A673 (cell line): ENCODE results near the gene USP48. TPM values are rescaled to one million over a fixed set of nuclear protein-coding genes. Genes with fewer than 3 reads are reported as not detected.

Experiments used
- BruUV-seq: library from RNA; stranded (reverse); fragments of 400-500 nt; replicated peaks from 2 replicates; lab custom pipeline; 2021; lab: Mats Ljungman, UMichigan
- CTCF ChIA-PET: fragments of 300-600 bp; sonication (Branson Sonifier 250); formaldehyde crosslinking; loops from one replicate; lab custom pipeline; 2022; ENCODE audit warnings: antibody characterized with exemption; lab: Charles Lee
- POLR2A ChIA-PET: fragments of 300-600 bp; sonication (Branson Sonifier 250); formaldehyde crosslinking; loops from one replicate; lab custom pipeline; 2022; ENCODE audit warnings: antibody characterized with exemption; ENCODE audit not compliant: low non-redundant PET; lab: Charles Lee
- DNase-seq: peaks from one replicate; pipeline ENCODE4 v3.0.0-alpha.2; 2015; ENCODE audit warnings: low spot score
- H3K27ac ChIP-seq: fragments of 200-600 bp; sonication (generic); 2 replicates; pipeline ENCODE4 v1.5.1; 2016; ENCODE audit warnings: mixed run types, low read depth, mild to moderate bottlenecking, mixed read lengths, antibody characterized with exemption, low read length; ENCODE audit not compliant: poor library complexity, severe bottlenecking
- H3K27me3 ChIP-seq: fragments of 200-600 bp; sonication (generic); replicated peaks from 2 replicates; pipeline ENCODE4 v1.6.1; 2017; ENCODE audit warnings: mixed run types, low read depth, mild to moderate bottlenecking, mixed read lengths, antibody characterized with exemption, low read length; ENCODE audit not compliant: insufficient read depth, poor library complexity
- H3K36me3 ChIP-seq: fragments of 200-600 bp; sonication (generic); 2 replicates; pipeline ENCODE4 v1.6.1; 2016; ENCODE audit warnings: mixed run types, mild to moderate bottlenecking, mixed read lengths, antibody characterized with exemption, low read length; ENCODE audit not compliant: insufficient read depth, poor library complexity, severe bottlenecking
- H3K4me1 ChIP-seq: fragments of 200-600 bp; sonication (generic); 2 replicates; pipeline ENCODE4 v1.6.1; 2017; ENCODE audit warnings: mixed run types, mild to moderate bottlenecking, mixed read lengths, antibody characterized with exemption, low read length; ENCODE audit not compliant: insufficient read depth, poor library complexity, severe bottlenecking
- H3K4me3 ChIP-seq: fragments of 200-600 bp; sonication (generic); 2 replicates; pipeline ENCODE4 v1.5.1; 2016; ENCODE audit warnings: low read depth, mixed run types, mild to moderate bottlenecking, mixed read lengths, low read length; ENCODE audit not compliant: poor library complexity, severe bottlenecking
- H3K9me3 ChIP-seq: fragments of 200-600 bp; sonication (generic); 2 replicates; pipeline ENCODE4 v1.6.1; 2016; ENCODE audit warnings: mixed run types, low read depth, mild to moderate bottlenecking, mixed read lengths, antibody characterized with exemption, low read length; ENCODE audit not compliant: poor library complexity, severe bottlenecking
- EZH2 ChIP-seq: fragments of 200-600 bp; sonication (generic); IDR thresholded peaks from 2 replicates; pipeline ENCODE4 v1.6.1; 2017; ENCODE audit warnings: borderline replicate concordance, low read depth, mild to moderate bottlenecking, mixed read lengths, antibody characterized with exemption, low read length; ENCODE audit not compliant: poor library complexity, severe bottlenecking
- intact Hi-C: fragments of 100-400 bp; cut with micrococcal nuclease; formaldehyde crosslinking; loops from one replicate; pipeline ENCODE4 v1.10.0; 2022; ENCODE audit not compliant: unreplicated experiment
- total RNA-seq: library from RNA; stranded (reverse); gene quantifications from 2 replicates; pipeline ENCODE4 v1.2.3, GENCODE V29; 2021
- TF ChIP-seq, protein P1 (sequence below): fragments of 300-800, 200-600 bp; sonication (generic); conservative IDR thresholded peaks from 2 replicates; pipeline ENCODE4 v1.5.1; 2017; ENCODE audit warnings: low read depth, mild to moderate bottlenecking, antibody characterized with exemption, low read length, moderate library complexity, mixed read lengths

USP48 gene
- total RNA-seq, 1 experiment from 2014 or later, result 74.1 TPM

DNA sequence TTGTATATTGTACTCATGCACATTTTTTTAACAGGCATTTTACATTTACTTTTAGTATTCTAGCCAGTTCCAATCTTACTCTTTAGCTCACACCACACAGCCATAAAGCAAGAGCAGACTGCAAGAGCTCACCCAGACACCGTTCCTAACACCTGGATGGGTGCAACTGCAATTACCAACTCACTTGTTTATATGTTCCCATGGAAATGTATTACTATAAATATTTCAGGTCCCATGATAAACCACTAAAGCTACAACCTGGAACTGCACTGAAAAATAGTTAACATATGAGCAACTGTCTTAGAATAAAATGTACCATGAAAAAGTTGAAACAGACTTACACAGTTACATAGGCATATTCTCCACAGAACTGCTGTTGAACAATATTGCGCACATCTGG lies 30.8 kb downstream of the USP48 start:
- TF ChIP-seq, protein P1, sequence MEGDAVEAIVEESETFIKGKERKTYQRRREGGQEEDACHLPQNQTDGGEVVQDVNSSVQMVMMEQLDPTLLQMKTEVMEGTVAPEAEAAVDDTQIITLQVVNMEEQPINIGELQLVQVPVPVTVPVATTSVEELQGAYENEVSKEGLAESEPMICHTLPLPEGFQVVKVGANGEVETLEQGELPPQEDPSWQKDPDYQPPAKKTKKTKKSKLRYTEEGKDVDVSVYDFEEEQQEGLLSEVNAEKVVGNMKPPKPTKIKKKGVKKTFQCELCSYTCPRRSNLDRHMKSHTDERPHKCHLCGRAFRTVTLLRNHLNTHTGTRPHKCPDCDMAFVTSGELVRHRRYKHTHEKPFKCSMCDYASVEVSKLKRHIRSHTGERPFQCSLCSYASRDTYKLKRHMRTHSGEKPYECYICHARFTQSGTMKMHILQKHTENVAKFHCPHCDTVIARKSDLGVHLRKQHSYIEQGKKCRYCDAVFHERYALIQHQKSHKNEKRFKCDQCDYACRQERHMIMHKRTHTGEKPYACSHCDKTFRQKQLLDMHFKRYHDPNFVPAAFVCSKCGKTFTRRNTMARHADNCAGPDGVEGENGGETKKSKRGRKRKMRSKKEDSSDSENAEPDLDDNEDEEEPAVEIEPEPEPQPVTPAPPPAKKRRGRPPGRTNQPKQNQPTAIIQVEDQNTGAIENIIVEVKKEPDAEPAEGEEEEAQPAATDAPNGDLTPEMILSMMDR, result no peak
- TF ChIP-seq EZH2, result no peak
- intact Hi-C loops, result no loop called here
- peaks cover 62% of the 10 kb centered on the region for H3K36me3 ChIP-seq
- POLR2A ChIA-PET, result interaction anchor here (0.7 kb wide), 1 partner anchor 334 kb away, joined by 4 read pairs; no protein-coding TSS in a partner anchor
- no TSS peak for BruUV-seq
- DNase-seq, result no peak
- CTCF ChIA-PET, result no interaction called here
- no peak overlapping the region for H3K27ac ChIP-seq
- no peak overlapping the region for H3K4me3 ChIP-seq
- H3K9me3 ChIP-seq, result no peaks in the 10 kb centered on the region
- no peaks in the 10 kb centered on the region for H3K27me3 ChIP-seq
- H3K4me1 ChIP-seq, result no peaks in the 10 kb centered on the region

- H3K4me3 ChIP-seq, result no peak overlapping the region
- TF ChIP-seq EZH2, result no peak
- TF ChIP-seq, protein P1, result no peak
- DNase-seq, result no peak
- no peak overlapping the region for H3K27ac ChIP-seq
- CTCF ChIA-PET, result no interaction called here
- intact Hi-C loops, result no loop called here
- POLR2A ChIA-PET, result interaction anchor here (0.7 kb wide), 1 partner anchor 335 kb away, joined by 4 read pairs; no protein-coding TSS in a partner anchor
- no peaks in the 10 kb centered on the region for H3K9me3 ChIP-seq
- H3K4me1 ChIP-seq, result no peaks in the 10 kb centered on the region
- no peaks in the 10 kb centered on the region for H3K27me3 ChIP-seq
- H3K36me3 ChIP-seq, result peaks cover 66% of the 10 kb centered on the region
- BruUV-seq, result no TSS peak
Observed at GRCh38 chr1:21751281-21751680, 31.7 kb downstream of the USP48 start.

- ChIA-PET CTCF (no interaction called here), POLR2A (no interaction called here)
- no peak for DNase-seq
- no peaks in the 10 kb centered on the region for H3K4me1 ChIP-seq
- peaks cover 62% of the 10 kb centered on the region for H3K36me3 ChIP-seq
- H3K27me3 ChIP-seq, result no peaks in the 10 kb centered on the region
- intact Hi-C loops, result no loop called here
- H3K9me3 ChIP-seq, result no peaks in the 10 kb centered on the region
- no peak overlapping the region for H3K27ac ChIP-seq
- no TSS peak for BruUV-seq
- no peak for TF ChIP-seq EZH2
- TF ChIP-seq, protein P1, result no peak
- no peak overlapping the region for H3K4me3 ChIP-seq
Observed at GRCh38 chr1:21750841-21751240, 32.1 kb downstream of the USP48 start.
